ENCODE measurements around the gene ATP5F1E. TPM values are rescaled to one million over a fixed set of nuclear protein-coding genes. Genes with fewer than 3 reads are reported as not detected.

Gene ATP5F1E
- total and polyA plus RNA-seq, 2 donors (not counting 3 experiments of a cell fraction or from before 2014, with no cell fraction given) = 29.0 to 107 TPM

DNA sequence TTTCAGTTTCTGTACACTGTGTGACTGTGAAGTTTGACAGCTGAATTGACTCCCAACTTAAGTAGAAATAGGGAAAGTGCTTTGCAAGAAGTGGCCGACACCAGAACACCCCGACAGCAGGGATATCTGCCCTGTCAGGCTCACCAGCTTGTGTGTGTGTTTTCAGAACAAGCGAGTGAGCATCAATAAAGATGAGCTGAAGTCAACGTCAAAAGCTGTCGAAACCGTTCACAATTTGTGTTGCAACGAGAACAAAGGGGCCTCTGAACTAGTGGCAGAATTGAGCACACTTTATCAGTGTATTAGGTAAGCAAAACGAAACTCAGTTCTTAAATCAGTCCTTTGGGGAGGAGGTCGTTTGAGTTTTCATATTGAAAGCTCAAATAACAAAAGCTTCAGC lies 40.4 kb downstream of the ATP5F1E start:
- H3K4me3 ChIP-seq (replicated peaks in 1 of 3; ENCODE audit: insufficient read depth in 1 of 3, low read depth in 1 of 3, low read length in 3 of 3) = no peak overlapping the region
- H3K9me3 ChIP-seq (replicated peaks; ENCODE audit: control insufficient read depth, insufficient read depth, low read length) = no peaks in the 10 kb centered on the region
- FAIRE-seq (no peak), DNase-seq (ENCODE audit: low read depth, low spot score) (no peak)
- no peaks in the 10 kb centered on the region for H3K9me1 ChIP-seq (replicated peaks; ENCODE audit: control insufficient read depth, extremely low read depth, insufficient read depth, low read length)
- peaks cover 49 to 60% of the 10 kb centered on the region in 2 experiments for H3K36me3 ChIP-seq (ENCODE audit: control insufficient read depth in 2 of 2, extremely low read depth in 1 of 2, insufficient read depth in 2 of 2, low read length in 2 of 2)
- POLR2A ChIA-PET = interaction anchor here (0.6 kb wide), 1 partner anchor 10 kb away, joined by 3 read pairs; no protein-coding TSS in a partner anchor
- no peak overlapping the region for H3K27ac ChIP-seq (ENCODE audit: insufficient read depth, low read depth, low read length)
- intact Hi-C loops (cut with micrococcal nuclease) = no loop called here
- H3K79me2 ChIP-seq (ENCODE audit: control insufficient read depth, insufficient read depth, low read length) = peaks cover 6% of the 10 kb centered on the region
- H3K4me2 ChIP-seq (ENCODE audit: insufficient read depth, low read length) = no peak overlapping the region
- no peaks in the 10 kb centered on the region for H3K4me1 ChIP-seq (ENCODE audit: control insufficient read depth, extremely low read depth, insufficient read depth, low read length)
- CTCF ChIA-PET = interaction anchor here (1.3 kb wide), 1 partner anchor 510 kb away, joined by 4 read pairs; no protein-coding TSS in a partner anchor
- dilution Hi-C loops (cut with MboI; ENCODE audit: extremely low pct_ligation_motif_present, low sequenced_read_pairs) = no loop called here
- no TSS peak for BruUV-seq (replicated peaks)
- no peak overlapping the region for H2AFZ ChIP-seq (ENCODE audit: low read depth, low read length)
- no peak overlapping the region for H3K9ac ChIP-seq (replicated peaks; ENCODE audit: extremely low read depth, insufficient read depth, low read length)
- TF ChIP-seq, protein P1, sequence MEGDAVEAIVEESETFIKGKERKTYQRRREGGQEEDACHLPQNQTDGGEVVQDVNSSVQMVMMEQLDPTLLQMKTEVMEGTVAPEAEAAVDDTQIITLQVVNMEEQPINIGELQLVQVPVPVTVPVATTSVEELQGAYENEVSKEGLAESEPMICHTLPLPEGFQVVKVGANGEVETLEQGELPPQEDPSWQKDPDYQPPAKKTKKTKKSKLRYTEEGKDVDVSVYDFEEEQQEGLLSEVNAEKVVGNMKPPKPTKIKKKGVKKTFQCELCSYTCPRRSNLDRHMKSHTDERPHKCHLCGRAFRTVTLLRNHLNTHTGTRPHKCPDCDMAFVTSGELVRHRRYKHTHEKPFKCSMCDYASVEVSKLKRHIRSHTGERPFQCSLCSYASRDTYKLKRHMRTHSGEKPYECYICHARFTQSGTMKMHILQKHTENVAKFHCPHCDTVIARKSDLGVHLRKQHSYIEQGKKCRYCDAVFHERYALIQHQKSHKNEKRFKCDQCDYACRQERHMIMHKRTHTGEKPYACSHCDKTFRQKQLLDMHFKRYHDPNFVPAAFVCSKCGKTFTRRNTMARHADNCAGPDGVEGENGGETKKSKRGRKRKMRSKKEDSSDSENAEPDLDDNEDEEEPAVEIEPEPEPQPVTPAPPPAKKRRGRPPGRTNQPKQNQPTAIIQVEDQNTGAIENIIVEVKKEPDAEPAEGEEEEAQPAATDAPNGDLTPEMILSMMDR (IDR thresholded peaks at IDR 0.05; ENCODE audit: extremely low read depth in 1 of 2, insufficient read depth in 1 of 2, low read depth in 1 of 2, low read length in 2 of 2) = no peak
- TF ChIP-seq POLR2AphosphoS5 (IDR thresholded peaks at IDR 0.05; ENCODE audit: insufficient read depth, low read depth, low read length) (no peak), FOS (IDR thresholded peaks at IDR 0.05; ENCODE audit: borderline replicate concordance, insufficient read depth, low read length) (no peak), POLR2A (IDR thresholded peaks at IDR 0.05; ENCODE audit: low read depth, low read length) (no peak), EZH2 (IDR thresholded peaks at IDR 0.05; ENCODE audit: borderline replicate concordance, low read depth, low read length, severe bottlenecking) (no peak), MYC (IDR thresholded peaks at IDR 0.05; ENCODE audit: low read depth, low read length) (no peak), JUN (IDR thresholded peaks at IDR 0.05; ENCODE audit: borderline replicate concordance, insufficient read depth, insufficient read length, low read depth) (no peak), GATA2 (IDR thresholded peaks at IDR 0.05; ENCODE audit: insufficient read depth, insufficient read length, low read depth, low read length) (no peak)
- TF ChIP-seq, protein P2, sequence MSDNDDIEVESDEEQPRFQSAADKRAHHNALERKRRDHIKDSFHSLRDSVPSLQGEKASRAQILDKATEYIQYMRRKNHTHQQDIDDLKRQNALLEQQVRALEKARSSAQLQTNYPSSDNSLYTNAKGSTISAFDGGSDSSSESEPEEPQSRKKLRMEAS (IDR thresholded peaks at IDR 0.05; ENCODE audit: insufficient read depth, insufficient read length) = no peak
- no peaks in the 10 kb centered on the region for H4K20me1 ChIP-seq (replicated peaks; ENCODE audit: control insufficient read depth, extremely low read depth, insufficient read depth, low read length)
- no peaks in the 10 kb centered on the region for H3K27me3 ChIP-seq (ENCODE audit: control insufficient read depth in 2 of 2, insufficient read depth in 2 of 2, low read length in 2 of 2)

All from endothelial cell of umbilical vein (primary cell).